Tibial nerve (tissue), 4 donors: ENCODE measurements around the gene ATP1A2. TPM values are rescaled to one million over a fixed set of nuclear protein-coding genes. Genes with fewer than 3 reads are reported as not detected.
A peak's percentile ranks its signal among the peaks of the same experiment; 100 is the strongest.

ENCODE experiments used
- DNase-seq, 2 donors: peaks; one replicate each; pipeline ENCODE4 v3.0.0-alpha.2; 2019; ENCODE audit warnings: low spot score in 2 of 2
- H3K27ac ChIP-seq, 4 donors: fragments of 200-600 bp; sonication (generic) in 3 of 4; one replicate each; pipeline ENCODE4 v1.5.1; 2017 to 2019; ENCODE audit warnings: mild to moderate bottlenecking in 1 of 4
- H3K27me3 ChIP-seq, 2 donors: fragments of 200-600 bp; sonication (generic) in 1 of 2; one replicate each; pipeline versions ENCODE4 v1.5.1 to v1.6.0; 2017 to 2019
- H3K36me3 ChIP-seq, 3 donors: fragments of 200-600 bp; sonication (generic); one replicate each; pipeline ENCODE4 v1.5.1; 2018 to 2019
- H3K4me1 ChIP-seq, 4 donors: fragments of 200-600 bp; sonication (generic) in 3 of 4; one replicate each; pipeline ENCODE4 v1.5.1; 2017 to 2019
- H3K4me3 ChIP-seq, 4 donors: fragments of 200-600 bp; sonication (generic) in 3 of 4; one replicate each; pipeline ENCODE4 v1.5.1; 2017 to 2019; ENCODE audit warnings: mild to moderate bottlenecking in 1 of 4, moderate library complexity in 1 of 4
- H3K9me3 ChIP-seq, 4 donors: fragments of 200-600 bp; sonication (generic) in 3 of 4; one replicate each; pipeline ENCODE4 v1.5.1; 2017 to 2019
- EP300 ChIP-seq, 2 donors: sonication (generic); formaldehyde crosslinking; IDR thresholded peaks; one replicate each; pipeline ENCODE4 v1.6.1; 2017; ENCODE audit warnings: antibody characterized with exemption in 2 of 2, mild to moderate bottlenecking in 1 of 2
- POLR2A ChIP-seq, 2 donors: fragments of 450-650 bp; IDR thresholded peaks; one replicate each; pipeline ENCODE4 v1.6.1; 2017; ENCODE audit warnings: antibody characterized with exemption in 2 of 2, mild to moderate bottlenecking in 2 of 2, moderate library complexity in 2 of 2
- WGBS, 2 donors: methylation state at CpG; one replicate each; pipeline ENCODE4 v1.1.5; 2018; 5-methylcytosine and 5-hydroxymethylcytosine counted together
- total RNA-seq, 4 donors: library from RNA; depleted of rRNA; stranded (reverse); fragments of >200 nt; gene quantifications; one replicate each; pipeline ENCODE4 v1.1.0, GENCODE V29; 2016
- TF ChIP-seq, protein P1 (sequence below), 5 experiments: fragments of 200-600 bp in 3 of 5; fragments of 450-650 bp in 2 of 5; sonication (generic) in 3 of 5; IDR thresholded peaks; one replicate each; pipeline ENCODE4 v1.5.1; 2016 to 2019; ENCODE audit warnings: antibody characterized with exemption in 5 of 5, mild to moderate bottlenecking in 3 of 5, moderate library complexity in 2 of 5

The ATP1A2 gene
- total RNA-seq, 4 donors from 2014 or later: 173 to 211 (median 201) TPM

DNA sequence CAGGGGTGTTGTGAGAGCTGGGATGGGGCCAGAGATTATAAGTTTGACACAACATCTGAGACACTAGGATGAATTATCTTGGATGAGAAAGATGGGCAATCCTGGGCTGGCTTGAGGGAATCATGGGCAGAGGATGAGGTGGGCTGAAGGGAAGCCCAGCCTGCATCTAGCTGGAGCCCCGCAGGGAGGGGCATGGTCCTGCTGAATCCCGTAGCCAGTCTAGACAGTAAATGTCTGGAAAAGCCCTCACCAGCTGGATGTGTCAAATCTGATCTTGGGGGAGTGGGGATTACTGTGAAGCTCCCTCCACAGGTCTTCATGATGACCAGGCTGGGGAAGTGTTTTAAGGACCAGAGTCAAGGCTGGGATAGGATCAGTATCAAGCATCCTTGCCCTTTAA, 71.2 kb downstream of the ATP1A2 start:
- Histone ChIP-seq H3K36me3 (no peaks in the 10 kb centered on the region), H3K4me1 (peaks cover 0 to 12% (median 4%) of the 10 kb centered on the region in 4 donors), H3K4me3 (no peak overlapping the region), H3K9me3 (no peaks in the 10 kb centered on the region), H3K27ac (no peak overlapping the region), H3K27me3 (no peaks in the 10 kb centered on the region)
- WGBS, 2 donors: 66 to 73% methylated on average over 2 of the region's 2 CpGs
- TF ChIP-seq, protein P1, sequence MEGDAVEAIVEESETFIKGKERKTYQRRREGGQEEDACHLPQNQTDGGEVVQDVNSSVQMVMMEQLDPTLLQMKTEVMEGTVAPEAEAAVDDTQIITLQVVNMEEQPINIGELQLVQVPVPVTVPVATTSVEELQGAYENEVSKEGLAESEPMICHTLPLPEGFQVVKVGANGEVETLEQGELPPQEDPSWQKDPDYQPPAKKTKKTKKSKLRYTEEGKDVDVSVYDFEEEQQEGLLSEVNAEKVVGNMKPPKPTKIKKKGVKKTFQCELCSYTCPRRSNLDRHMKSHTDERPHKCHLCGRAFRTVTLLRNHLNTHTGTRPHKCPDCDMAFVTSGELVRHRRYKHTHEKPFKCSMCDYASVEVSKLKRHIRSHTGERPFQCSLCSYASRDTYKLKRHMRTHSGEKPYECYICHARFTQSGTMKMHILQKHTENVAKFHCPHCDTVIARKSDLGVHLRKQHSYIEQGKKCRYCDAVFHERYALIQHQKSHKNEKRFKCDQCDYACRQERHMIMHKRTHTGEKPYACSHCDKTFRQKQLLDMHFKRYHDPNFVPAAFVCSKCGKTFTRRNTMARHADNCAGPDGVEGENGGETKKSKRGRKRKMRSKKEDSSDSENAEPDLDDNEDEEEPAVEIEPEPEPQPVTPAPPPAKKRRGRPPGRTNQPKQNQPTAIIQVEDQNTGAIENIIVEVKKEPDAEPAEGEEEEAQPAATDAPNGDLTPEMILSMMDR (IDR thresholded peaks at IDR 0.05): no peak
- DNase-seq: no peak

DNA sequence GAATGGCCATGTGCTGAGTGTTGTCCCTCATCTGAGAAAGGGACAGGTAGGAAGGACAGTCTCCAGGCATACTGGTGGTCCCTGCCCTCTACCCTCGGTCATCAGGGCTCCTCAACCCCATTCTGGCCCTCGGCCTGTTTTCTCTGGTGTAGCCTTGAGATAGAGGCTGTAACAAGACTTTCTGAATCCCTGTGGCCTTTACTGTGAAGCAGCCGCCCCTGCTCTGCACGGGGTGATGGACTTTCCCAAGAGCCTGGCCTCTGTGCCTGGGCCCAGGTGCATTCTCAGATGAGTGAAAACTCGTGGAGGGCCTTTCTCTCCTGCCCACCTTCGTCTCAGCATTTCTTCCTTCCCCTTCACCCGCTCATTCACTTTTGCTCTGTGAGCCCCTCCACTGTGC, 71.8 kb downstream of the ATP1A2 start:
- peaks cover 0 to 12% (median 4%) of the 10 kb centered on the region in 4 donors for H3K4me1 ChIP-seq
- H3K27ac ChIP-seq: no peak overlapping the region
- no peaks in the 10 kb centered on the region for H3K36me3 ChIP-seq
- DNase-seq: no peak
- WGBS, 2 donors: 80 to 86% methylated on average over 7 of the region's 7 CpGs
- H3K9me3 ChIP-seq: no peaks in the 10 kb centered on the region
- H3K4me3 ChIP-seq: no peak overlapping the region
- H3K27me3 ChIP-seq: no peaks in the 10 kb centered on the region
- no peak for TF ChIP-seq EP300 (IDR thresholded peaks at IDR 0.05)
- TF ChIP-seq, protein P1 (IDR thresholded peaks at IDR 0.05): no peak

DNA sequence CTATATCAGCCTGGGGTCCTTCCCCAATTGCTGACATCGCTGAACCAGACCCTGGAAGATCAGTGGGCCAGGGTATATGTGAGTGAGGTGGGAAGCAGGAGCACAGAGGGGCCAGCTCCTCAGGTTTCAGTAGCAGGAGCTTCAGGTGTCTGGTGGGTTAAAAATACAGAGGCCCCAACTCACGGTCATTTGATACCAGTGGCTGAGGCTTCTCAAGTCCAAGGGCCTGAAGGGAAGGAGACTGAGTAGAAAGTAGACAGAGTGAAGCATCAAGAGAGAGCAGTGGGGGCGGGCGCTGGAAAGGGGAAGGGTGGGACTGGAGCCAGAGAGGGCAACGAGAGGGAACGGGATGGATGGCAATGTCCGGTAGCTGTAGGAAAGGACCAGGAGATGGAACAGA, 72.8 kb downstream of the ATP1A2 start:
- 77 to 82% methylated on average over 7 of the region's 7 CpGs for WGBS, 2 donors
- H3K9me3 ChIP-seq: no peaks in the 10 kb centered on the region

DNA sequence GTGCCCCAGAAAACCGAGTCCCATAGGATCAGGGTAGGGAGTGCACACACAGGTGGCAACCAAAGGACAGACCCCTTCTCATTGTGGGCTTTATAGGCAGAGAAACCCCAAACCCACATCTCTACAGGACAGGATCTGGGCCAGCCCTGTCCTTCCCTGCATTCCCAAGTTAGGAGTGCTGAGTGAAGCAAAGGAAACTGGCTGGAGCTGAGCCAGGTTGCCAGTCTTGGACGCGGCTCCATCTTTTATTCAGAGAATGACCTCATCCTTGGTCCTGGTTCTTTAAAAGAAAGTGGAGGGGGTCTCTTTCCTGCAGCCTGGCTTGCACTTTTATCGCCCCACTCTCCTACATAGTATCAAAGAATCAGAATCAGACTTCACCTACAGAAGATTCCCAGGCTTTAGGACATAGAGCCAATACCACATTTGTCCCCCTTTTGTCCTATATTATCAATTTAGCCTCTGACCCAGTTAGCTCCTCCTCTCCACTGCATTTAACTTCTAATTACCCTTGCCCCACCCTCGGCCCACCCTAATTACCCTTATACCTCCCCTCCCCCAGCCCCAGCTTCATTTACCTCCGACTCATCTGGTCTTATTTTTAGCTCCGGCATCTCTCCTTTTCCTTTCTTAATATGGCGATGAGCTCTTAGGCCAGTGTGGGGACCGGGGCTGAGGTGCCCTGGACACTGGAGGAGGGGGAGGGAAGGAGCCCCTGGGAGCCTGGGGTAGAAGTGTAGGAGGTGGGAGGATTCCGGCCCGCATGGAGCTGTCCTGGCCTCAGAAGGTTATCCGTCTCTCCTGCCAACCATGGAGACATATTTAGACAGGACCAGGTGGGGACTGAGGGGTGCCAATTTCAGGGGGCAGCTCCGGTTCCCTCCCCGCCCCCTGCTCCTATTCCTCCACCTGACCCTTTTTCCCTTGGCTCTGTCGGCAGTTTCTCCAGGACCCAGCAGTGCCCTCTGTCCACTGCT, 74.4 kb downstream of the ATP1A2 start, which contains the start of gene CASQ1:
Gene CASQ1, plus strand, starts transcription at position 927 of the 977 bp plus-strand sequence. CDS start 177 bp downstream, outside the sequence.
- Histone ChIP-seq H3K9me3 (no peaks in the 10 kb centered on the region), H3K27ac (no peak within 1 kb of the TSS), H3K36me3 (no peaks in the 10 kb centered on the region), H3K27me3 (no peaks in the 10 kb centered on the region), H3K4me3 (no peak within 1 kb of the TSS), H3K4me1 (peaks cover 0 to 25% (median 4%) of the 10 kb centered on the region in 4 donors)
- TF ChIP-seq, protein P1 (IDR thresholded peaks at IDR 0.05): no peak
- TF ChIP-seq POLR2A (IDR thresholded peaks at IDR 0.05) (no peak), EP300 (IDR thresholded peaks at IDR 0.05) (no peak)
- peak in 1 of 2 donors; percentile 38 for DNase-seq
- 57 to 58% methylated on average over 15 of the region's 15 CpGs for WGBS, 2 donors

More for the DNA sequence above, 72.8 kb downstream of the ATP1A2 start:
- Histone ChIP-seq H3K4me3 (no peak overlapping the region), H3K27ac (no peak overlapping the region), H3K36me3 (no peaks in the 10 kb centered on the region), H3K27me3 (no peaks in the 10 kb centered on the region), H3K4me1 (peaks cover 0 to 22% (median 4%) of the 10 kb centered on the region in 4 donors)
- no peak for DNase-seq
- TF ChIP-seq POLR2A (IDR thresholded peaks at IDR 0.05): no peak
- TF ChIP-seq EP300 (IDR thresholded peaks at IDR 0.05): no peak
- TF ChIP-seq, protein P1 (IDR thresholded peaks at IDR 0.05): no peak

DNA sequence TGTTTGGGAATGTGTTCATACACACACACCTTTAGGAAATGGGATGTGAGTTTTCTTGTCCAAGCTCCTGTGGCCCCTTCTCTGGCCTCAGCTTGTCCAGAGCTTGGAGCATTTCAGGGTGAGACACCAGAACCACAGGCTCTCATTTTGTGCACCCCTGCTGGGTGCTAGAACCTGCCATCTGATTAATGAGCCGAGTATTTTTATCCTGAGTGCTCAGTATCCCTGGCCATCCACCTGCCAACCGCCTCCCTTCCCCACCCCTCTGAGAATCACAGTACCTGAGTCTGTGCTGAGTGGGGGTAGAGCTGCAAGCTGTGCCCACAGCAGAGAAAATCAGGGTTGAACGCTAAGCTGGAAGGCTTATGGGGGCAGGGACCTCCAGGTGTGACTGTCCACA, 76.2 kb downstream of the ATP1A2 start:
- Histone ChIP-seq H3K9me3 (no peaks in the 10 kb centered on the region), H3K4me1 (peaks cover 0 to 25% (median 4%) of the 10 kb centered on the region in 4 donors), H3K36me3 (no peaks in the 10 kb centered on the region), H3K27me3 (no peaks in the 10 kb centered on the region), H3K27ac (no peak overlapping the region), H3K4me3 (no peak overlapping the region)
- no peak for DNase-seq
- no peak for TF ChIP-seq POLR2A (IDR thresholded peaks at IDR 0.05)
- no peak for TF ChIP-seq EP300 (IDR thresholded peaks at IDR 0.05)
- TF ChIP-seq, protein P1 (IDR thresholded peaks at IDR 0.05): no peak
- WGBS, 2 donors: 73 to 95% methylated on average over 3 of the region's 3 CpGs
